ENCODE data around the gene LECT2.

LECT2 gene

DNA sequence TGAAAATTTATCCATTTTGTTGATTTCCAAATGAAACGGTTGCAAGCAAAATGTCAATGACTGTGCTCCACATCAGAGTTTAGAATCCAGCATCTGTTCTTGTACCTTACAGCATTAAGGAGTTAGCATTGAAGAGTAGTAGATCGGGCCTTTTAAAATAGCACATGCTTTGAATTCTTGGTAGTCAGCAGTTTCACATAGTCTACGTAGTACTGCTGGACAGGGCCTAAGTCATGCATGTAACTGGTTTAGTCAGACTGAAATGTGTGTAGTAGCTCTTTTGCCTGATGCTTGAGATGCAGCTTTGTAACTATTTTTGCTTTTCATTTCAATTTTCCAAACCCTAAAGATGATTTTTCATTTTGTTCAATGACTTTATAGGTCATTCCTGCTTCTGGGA lies 19.8 kb downstream of the LECT2 start:
- no peak for DNase-seq (ENCODE audit: low spot score)

DNA sequence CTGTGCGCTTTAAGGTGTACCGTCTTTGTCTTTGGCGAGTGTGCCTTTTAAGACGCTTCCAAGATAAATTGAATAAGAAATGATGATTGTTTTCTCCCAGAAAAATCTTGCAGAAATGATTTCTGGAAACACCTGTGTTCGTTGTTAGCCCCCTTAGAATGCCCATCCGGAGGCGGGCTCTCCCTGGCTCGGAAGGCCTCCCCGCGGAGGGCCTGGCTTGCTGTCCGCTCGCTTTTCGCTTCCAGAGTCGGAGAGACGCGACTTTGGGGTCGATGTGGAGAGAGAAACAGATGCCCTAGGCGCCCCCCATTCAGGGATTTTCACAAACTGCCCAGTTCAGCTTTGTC lies 23.9 kb downstream of the LECT2 start:
- no peak for DNase-seq (ENCODE audit: low spot score)

DNA sequence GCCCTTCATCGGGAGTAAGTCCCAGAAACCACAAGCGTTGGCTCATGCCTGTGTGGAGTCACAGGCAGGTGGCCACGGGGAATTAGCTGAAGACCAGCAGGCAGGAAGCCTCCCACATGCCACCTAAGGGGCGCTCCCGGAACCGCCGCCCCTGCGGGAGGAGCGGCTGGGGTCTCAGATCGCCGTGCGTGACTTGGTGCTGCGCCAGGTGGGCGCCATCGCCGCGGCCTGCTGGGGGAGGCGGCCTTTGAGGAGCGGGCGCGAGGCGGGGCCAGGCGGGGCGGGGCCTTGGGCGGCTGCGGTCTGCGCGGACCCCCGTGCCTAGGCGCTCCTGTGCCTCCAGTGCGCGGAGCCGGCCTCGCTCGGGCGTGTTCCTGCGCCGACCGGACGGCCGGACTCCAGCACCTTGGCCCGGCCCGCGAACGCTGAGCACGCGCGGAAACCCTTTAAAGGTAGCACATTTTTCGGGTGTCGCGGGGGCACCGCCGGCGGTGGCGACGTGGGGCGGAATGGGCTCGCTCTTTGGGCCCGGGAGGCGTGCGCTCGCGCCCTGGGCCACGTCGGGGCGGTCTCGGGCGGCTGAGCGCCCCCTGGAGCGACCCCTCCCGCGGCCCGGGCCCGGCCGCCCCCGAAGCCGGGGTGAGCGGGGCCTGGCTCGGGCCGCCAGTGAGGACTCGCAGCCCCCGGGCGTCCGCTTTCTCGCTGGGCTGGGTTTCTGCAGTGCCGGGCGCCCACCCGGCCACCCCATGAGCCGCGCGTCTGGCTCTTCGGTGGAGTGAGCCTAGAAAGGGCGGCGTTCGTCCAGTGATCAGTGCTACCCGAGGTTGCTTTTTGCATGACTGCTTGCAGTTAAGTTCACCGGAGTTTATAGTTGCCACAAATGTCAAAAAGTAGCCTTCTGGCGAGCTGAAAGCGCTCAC lies 24.5 kb downstream of the LECT2 start:
- peak; percentile 49 for DNase-seq (ENCODE audit: low spot score)

DNA sequence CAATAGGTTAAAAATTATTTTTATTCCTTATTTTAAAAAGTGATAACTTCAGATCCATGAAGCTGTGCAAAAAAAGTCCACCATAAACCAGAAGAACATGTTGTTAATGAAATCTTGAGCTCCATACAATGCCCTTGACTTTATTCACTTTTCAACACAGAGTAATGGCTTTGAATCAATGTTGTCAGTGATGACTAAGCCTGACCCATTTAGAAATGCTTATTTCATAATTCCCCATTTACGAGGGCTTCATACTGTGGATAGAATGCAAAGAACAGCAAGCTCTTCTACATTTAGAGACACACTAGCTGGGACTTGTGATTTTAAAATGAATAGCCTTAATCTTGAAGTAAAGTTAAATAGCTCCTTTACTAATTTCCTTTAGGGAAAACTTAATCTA lies 33.4 kb downstream of the LECT2 start:
- no peak for DNase-seq (ENCODE audit: low spot score)

DNA sequence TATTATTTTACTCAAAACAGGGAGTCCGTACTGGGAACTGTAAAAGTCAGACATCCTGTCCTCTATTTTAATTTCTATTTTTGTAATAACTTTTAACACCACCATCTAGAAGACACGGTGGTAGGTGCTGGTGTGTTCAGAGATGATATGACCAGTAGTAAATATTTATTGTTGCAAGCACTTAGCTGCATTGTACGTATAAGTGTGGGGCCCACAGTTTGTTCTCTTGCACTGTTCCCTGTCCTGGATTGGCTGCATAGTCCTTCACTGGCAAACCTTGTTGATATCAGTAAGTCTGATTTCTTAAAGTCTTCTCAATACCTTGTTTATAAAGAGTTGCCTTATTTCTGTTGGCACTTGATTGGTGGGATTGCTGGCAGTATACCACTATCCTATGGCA lies 34.6 kb downstream of the LECT2 start:
- DNase-seq (ENCODE audit: low spot score), result no peak

DNA sequence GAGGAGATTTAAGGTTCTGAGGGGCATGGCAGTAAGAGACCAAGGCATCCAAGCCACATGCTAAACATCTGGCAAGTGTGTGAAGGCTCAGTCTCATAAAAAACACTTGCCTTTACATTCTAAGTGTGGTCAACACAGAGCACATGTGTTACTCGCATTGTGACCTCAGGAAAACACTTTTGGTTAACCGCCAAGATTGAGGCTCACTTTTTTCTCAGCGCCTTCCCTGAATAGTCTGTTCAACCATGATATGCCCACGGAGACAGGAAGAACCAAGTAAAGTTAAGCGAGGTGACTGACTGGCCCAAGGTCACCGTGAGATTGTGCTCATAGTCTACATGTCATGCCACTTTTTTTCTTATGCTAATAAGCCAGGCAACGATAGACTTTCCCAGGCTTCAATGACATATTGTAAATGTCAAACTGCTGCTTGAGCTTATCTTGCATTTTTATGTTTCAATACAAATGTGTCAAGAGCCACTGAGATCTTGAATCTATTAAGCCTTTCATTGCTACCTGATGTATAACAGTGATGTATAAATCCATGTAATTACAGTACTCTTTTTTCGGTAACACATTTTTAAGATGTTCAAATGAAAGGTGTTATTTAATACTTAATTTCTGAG lies 38.0 kb downstream of the LECT2 start:
- no peak for DNase-seq (ENCODE audit: low spot score)

DNA sequence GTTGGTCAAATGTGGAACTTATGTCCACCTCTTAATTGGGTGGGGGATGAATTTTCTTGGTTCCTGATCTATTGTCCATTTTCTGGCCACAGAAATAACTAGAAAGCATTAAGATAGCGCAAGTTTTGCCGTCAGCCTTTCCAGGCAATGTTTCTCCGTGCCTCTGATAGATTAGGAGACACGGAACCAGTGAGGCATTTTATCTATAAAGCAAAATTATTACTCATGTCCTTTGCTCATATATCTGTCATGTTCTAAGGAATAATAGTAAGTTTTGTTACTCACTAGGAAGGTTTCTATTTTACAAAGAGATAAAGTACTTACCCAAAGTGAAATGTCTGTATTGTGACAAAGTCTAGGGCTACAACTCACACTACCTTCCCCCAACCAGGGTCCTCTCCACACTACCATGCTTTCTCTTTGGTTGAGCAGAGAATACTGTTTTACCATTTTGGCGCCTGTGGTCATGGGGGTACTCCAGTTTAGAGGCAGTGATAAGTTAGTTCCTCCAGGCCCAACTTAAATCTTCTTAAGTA lies 39.2 kb downstream of the LECT2 start:
- DNase-seq (ENCODE audit: low spot score), result no peak

DNA sequence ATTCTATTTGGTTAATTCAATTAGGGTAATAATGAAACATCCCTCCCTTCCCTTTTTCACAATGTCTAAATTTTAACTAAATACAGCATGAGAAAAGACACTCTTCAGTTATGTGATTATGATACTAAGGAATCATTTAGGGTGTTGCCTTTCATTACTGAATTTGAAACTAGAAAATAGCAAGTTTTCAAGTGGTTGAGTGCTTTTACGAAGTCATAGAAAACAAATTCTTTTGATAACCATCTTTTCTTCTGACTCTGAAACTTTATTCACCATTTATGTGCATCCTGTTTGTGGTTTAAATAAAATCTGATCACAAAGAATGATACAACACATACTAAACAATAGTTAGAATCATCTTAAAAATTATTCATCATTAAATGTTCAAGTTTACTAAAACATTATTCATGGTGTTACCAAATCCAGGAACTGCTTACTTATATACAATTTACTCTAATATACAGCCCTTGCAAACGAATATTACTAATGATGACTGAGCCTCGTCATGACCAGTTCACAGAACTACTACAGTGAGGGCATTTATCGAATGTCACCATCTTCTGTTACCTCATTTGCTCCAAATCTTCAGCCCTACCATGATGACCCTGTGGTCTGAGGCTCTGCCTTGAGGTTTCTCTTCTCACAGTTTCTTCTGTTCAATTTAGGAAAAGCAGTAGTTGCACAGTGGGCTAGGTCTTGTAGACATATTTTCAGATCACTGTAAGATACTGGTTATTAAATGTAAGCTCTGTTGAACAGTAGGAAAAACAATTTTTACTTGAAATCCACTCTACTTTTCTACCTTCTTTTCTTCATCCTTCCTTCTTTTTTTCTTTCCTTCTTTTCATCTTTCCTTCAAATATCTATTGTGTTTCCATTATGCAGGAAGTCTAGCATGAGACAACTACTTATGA lies 40.8 kb downstream of the LECT2 start:
- DNase-seq (ENCODE audit: low spot score), result no peak

DNA sequence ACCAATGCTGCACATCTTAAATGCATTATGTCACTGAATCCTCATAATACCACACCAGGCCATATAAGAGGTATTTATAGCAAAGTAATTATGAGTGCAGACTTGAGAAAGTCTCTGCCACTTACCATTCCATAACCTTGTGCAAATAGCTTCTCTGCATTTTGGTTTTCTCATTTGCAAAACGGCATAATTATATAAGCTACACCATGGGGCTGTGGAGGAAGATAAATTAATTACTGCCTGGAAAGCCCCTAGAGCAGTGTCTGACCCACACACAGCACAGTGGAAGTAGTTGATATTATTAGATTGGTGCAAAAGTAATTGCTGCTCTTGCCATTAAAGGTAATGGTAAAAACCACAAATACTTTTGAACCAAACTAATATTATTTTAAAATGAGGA lies 49.6 kb downstream of the LECT2 start:
- no peak for DNase-seq (ENCODE audit: low spot score)

DNA sequence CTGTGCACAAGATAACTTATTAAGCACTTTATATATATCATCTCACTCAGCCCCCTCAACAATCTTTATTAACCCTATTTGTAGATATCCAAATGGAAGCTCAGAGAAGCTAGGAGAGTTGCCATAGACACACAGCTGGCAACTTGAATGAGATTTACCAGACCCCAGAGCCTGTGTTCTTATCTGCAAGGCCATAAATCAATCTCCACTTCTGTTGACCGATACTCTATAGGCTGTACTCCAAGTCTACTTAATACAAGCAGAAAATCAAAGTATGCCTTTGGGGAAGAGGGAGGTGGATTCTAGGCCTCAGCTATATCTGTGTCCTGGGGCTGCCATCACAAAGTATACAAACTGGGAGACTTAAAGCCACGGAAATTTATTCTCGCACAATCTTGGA lies 53.1 kb downstream of the LECT2 start:
- no peak for DNase-seq (ENCODE audit: low spot score)

DNA sequence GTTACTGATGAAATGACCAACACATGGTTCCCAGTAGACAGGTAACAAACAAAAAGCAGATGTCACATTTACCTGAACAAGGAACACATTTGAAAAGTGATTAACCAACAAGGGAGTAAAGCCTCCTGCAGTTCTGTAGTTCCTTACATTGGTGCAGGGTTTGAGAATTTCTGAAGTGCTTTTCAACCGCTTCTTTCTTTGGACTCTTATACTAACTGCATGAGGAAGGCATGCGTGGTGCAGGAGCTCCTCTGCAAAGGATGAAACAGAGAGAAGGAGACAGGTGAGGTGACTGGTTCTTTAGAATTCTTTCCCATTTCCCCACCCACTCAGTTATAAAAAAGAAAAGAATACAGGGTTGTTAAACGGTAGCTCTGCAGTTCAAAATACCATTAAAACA lies 54.5 kb downstream of the LECT2 start:
- no peak for DNase-seq (ENCODE audit: low spot score)

DNA sequence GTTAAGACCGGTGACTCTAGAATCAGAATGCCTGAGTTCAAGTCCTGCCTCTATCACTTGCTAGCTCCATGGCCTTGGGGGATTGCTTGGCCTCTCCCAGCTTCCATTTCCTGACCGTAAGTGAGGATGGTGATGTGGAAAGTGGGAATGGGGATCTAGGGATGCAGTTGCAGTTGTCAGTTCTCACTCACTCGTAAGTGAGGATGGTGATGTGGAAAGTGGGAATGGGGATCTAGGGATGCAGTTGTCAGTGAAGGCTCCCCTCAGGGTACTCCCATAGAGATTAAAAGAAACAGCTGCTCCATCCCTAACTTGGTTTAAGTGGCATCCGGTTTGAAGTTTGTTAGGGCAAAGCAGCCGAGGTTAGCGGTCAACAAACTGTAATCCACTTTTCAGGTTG lies 56.1 kb downstream of the LECT2 start:
- no peak for DNase-seq (ENCODE audit: low spot score)
